OCI-LY3 (cell line): ENCODE data around the gene MED4.

Source experiments
- H2AFZ ChIP-seq: fragments of 200-600, 300-600 bp; shearing (Covaris generic); 2 replicates; pipeline ENCODE4 v1.6.0; 2014; ENCODE audit warnings: antibody characterized with exemption, low read depth, low read length
- H3K27ac ChIP-seq: fragments of 200-600, 300-600 bp; sonication (generic); 2 replicates; pipeline ENCODE4 v1.5.1; 2014; ENCODE audit warnings: mild to moderate bottlenecking, low read length, moderate library complexity, mixed read lengths
- H3K27me3 ChIP-seq: fragments of 200-600, 300-600 bp; sonication (generic); 2 replicates; pipeline ENCODE4 v1.6.1; 2014; ENCODE audit warnings: low read depth, low read length, mixed read lengths
- H3K36me3 ChIP-seq: fragments of 200-600, 300-600 bp; sonication (generic); replicated peaks from 2 replicates; pipeline ENCODE3; 2014; ENCODE audit warnings: low read depth, low read length, mixed read lengths
- H3K4me1 ChIP-seq: fragments of 300-600, 200-600 bp; sonication (generic); 2 replicates; pipeline ENCODE4 v1.6.1; 2014; ENCODE audit warnings: low read length, mixed read lengths
- H3K4me2 ChIP-seq: fragments of 200-600, 300-600 bp; sonication (generic); 2 replicates; pipeline ENCODE4 v1.6.1; 2014; ENCODE audit warnings: low read length, mixed read lengths
- H3K4me3 ChIP-seq: fragments of 300-600, 200-600 bp; sonication (generic); 2 replicates; pipeline ENCODE4 v1.5.1; 2014; ENCODE audit warnings: antibody characterized with exemption, mild to moderate bottlenecking, low read length, moderate library complexity
- H3K79me2 ChIP-seq: fragments of 300-600, 200-600 bp; shearing (Covaris generic); 2 replicates; pipeline ENCODE4 v1.6.1; 2014; ENCODE audit warnings: mild to moderate bottlenecking, low read length, mixed read lengths
- H3K9ac ChIP-seq: fragments of 300-600, 200-600 bp; shearing (Covaris generic); 2 replicates; pipeline ENCODE4 v1.6.0; 2014; ENCODE audit warnings: mild to moderate bottlenecking, low read length, moderate library complexity
- H3K9me3 ChIP-seq: fragments of 200-600, 300-600 bp; shearing (Covaris generic); 2 replicates; pipeline ENCODE4 v1.6.1; 2014; ENCODE audit warnings: low read length, mixed read lengths; ENCODE audit not compliant: insufficient read depth
- H4K20me1 ChIP-seq: fragments of 200-600, 300-600 bp; sonication (generic); 2 replicates; pipeline ENCODE4 v1.6.1; 2016; ENCODE audit warnings: low read length, mixed read lengths; ENCODE audit not compliant: insufficient read depth
- CTCF ChIP-seq: fragments of 200-600, 300-600 bp; sonication (generic); IDR thresholded peaks from 2 replicates; pipeline ENCODE4 v1.5.1; 2014; ENCODE audit warnings: antibody characterized with exemption, low read length, low read depth
- EZH2phosphoT487 ChIP-seq: fragments of 200-600 bp; shearing (Covaris generic); IDR thresholded peaks from 2 replicates; pipeline ENCODE4 v1.6.1; 2018; ENCODE audit warnings: antibody characterized with exemption, mixed run types, low read depth

The MED4 gene

GRCh38 chr13:48110132-48110868 lies 15.4 kb upstream of the MED4 start:
- no peak overlapping the region for H2AFZ ChIP-seq
- TF ChIP-seq CTCF (no peak), EZH2phosphoT487 (no peak)
- H3K27ac ChIP-seq, result no peak overlapping the region

GRCh38 chr13:48108106-48108505 lies 13.2 kb upstream of the MED4 start:
- no peak overlapping the region for H3K4me3 ChIP-seq
- H3K27me3 ChIP-seq, result peaks cover 33% of the 10 kb centered on the region
- H3K9ac ChIP-seq, result no peak overlapping the region
- H3K36me3 ChIP-seq, result no peaks in the 10 kb centered on the region
- no peaks in the 10 kb centered on the region for H3K4me1 ChIP-seq
- no peak overlapping the region for H3K4me2 ChIP-seq
- H4K20me1 ChIP-seq, result no peaks in the 10 kb centered on the region
- no peak for TF ChIP-seq EZH2phosphoT487
- TF ChIP-seq CTCF, result no peak
- no peaks in the 10 kb centered on the region for H3K9me3 ChIP-seq
- H3K27ac ChIP-seq, result no peak overlapping the region
- H3K79me2 ChIP-seq, result no peaks in the 10 kb centered on the region
- H2AFZ ChIP-seq, result no peak overlapping the region

More at GRCh38 chr13:48110132-48110868, 15.4 kb upstream of the MED4 start:
- no peak overlapping the region for H3K4me3 ChIP-seq
- no peaks in the 10 kb centered on the region for H3K9me3 ChIP-seq
- no peaks in the 10 kb centered on the region for H4K20me1 ChIP-seq
- peaks cover 32% of the 10 kb centered on the region for H3K27me3 ChIP-seq
- no peaks in the 10 kb centered on the region for H3K4me1 ChIP-seq
- H3K4me2 ChIP-seq, result no peak overlapping the region
- H3K36me3 ChIP-seq, result no peaks in the 10 kb centered on the region
- no peaks in the 10 kb centered on the region for H3K79me2 ChIP-seq
- H3K9ac ChIP-seq, result no peak overlapping the region

- no peak overlapping the region for H3K27ac ChIP-seq
- H3K9me3 ChIP-seq, result no peaks in the 10 kb centered on the region
- no peak overlapping the region for H3K4me2 ChIP-seq
- TF ChIP-seq EZH2phosphoT487 (no peak), CTCF (no peak)
- no peak overlapping the region for H2AFZ ChIP-seq
- peaks cover 12% of the 10 kb centered on the region for H3K4me1 ChIP-seq
- H3K9ac ChIP-seq, result no peak overlapping the region
- peaks cover 22% of the 10 kb centered on the region for H3K79me2 ChIP-seq
- peaks cover 12% of the 10 kb centered on the region for H4K20me1 ChIP-seq
- no peak overlapping the region for H3K4me3 ChIP-seq
- H3K36me3 ChIP-seq, result no peaks in the 10 kb centered on the region
- peaks cover 11% of the 10 kb centered on the region for H3K27me3 ChIP-seq
Observed at GRCh38 chr13:48097793-48098192, 2.9 kb upstream of the MED4 start.

GRCh38 chr13:48096670-48097069 lies 1.8 kb upstream of the MED4 start:
- Histone ChIP-seq H2AFZ (0 out of 2 replicates have a peak overlapping the region, but pooled peaks have one; percentile 10), H3K9me3 (no peaks in the 10 kb centered on the region), H3K79me2 (peaks cover 33% of the 10 kb centered on the region), H3K4me3 (no peak overlapping the region), H3K36me3 (peaks cover 2% of the 10 kb centered on the region), H3K27me3 (peaks cover 11% of the 10 kb centered on the region), H3K4me2 (no peak overlapping the region), H3K4me1 (peaks cover 16% of the 10 kb centered on the region), H3K9ac (no peak overlapping the region), H3K27ac (no peak overlapping the region), H4K20me1 (peaks cover 19% of the 10 kb centered on the region)
- TF ChIP-seq CTCF, result no peak
